NK-92 (cell line): ENCODE results near the gene KNOP1.
"Not testable (repeated sequence)": the region's sequence is repeated elsewhere in the genome, so short reads cannot be mapped to it uniquely, and the experiment has no call there.

Source experiments
- DNase-seq: peaks from one replicate; lab custom pipeline; 2025; ENCODE audit not compliant: unreplicated experiment; lab: John Stamatoyannopoulos, UW

KNOP1 gene

GRCh38 chr16:19683453-19684236 is 34.4 kb downstream of the KNOP1 start:
- no peak for DNase-seq

- no peak for DNase-seq
Observed at GRCh38 chr16:19681637-19682036, 36.4 kb downstream of the KNOP1 start.

- DNase-seq: no peak
Observed at GRCh38 chr16:19680881-19681340, 37.1 kb downstream of the KNOP1 start.

- DNase-seq: not testable (repeated sequence)
Observed at GRCh38 chr16:19679281-19679680, 38.7 kb downstream of the KNOP1 start.

GRCh38 chr16:19678804-19679203 is 39.2 kb downstream of the KNOP1 start:
- no peak for DNase-seq

GRCh38 chr16:19677402-19677801 is 40.6 kb downstream of the KNOP1 start:
- DNase-seq: no peak

- no peak for DNase-seq
Observed at GRCh38 chr16:19674485-19674884, 43.5 kb downstream of the KNOP1 start.

GRCh38 chr16:19672378-19672777 is 45.6 kb downstream of the KNOP1 start:
- no peak for DNase-seq

GRCh38 chr16:19666477-19666876 is 51.5 kb downstream of the KNOP1 start:
- DNase-seq: no peak

- DNase-seq: not testable (repeated sequence)
Observed at GRCh38 chr16:19665313-19665712, 52.7 kb downstream of the KNOP1 start.

GRCh38 chr16:19664166-19664565 is 53.9 kb downstream of the KNOP1 start:
- DNase-seq: no peak

GRCh38 chr16:19662351-19662750 is 55.7 kb downstream of the KNOP1 start:
- DNase-seq: no peak

- no peak for DNase-seq
Observed at GRCh38 chr16:19660432-19660831, 57.6 kb downstream of the KNOP1 start.

- DNase-seq: no peak
Observed at GRCh38 chr16:19659554-19659953, 58.5 kb downstream of the KNOP1 start.

GRCh38 chr16:19657831-19658230 is 60.2 kb downstream of the KNOP1 start:
- DNase-seq: no peak

GRCh38 chr16:19655242-19655777 is 62.7 kb downstream of the KNOP1 start:
- DNase-seq: no peak

GRCh38 chr16:19654147-19654546 is 63.9 kb downstream of the KNOP1 start:
- DNase-seq: no peak
